ENCODE data around the gene PRKAG2.
"Not testable (repeated sequence)": the region's sequence is repeated elsewhere in the genome, so short reads cannot be mapped to it uniquely, and the experiment has no call there.

The PRKAG2 gene

GRCh38 chr7:151851145-151851751 is 25.7 kb downstream of the PRKAG2 start:
- no peak for DNase-seq (ENCODE audit: low read depth)

- no peak for DNase-seq (ENCODE audit: low read depth)
Observed at GRCh38 chr7:151850491-151851124, 26.3 kb downstream of the PRKAG2 start.

- DNase-seq (ENCODE audit: low read depth), result no peak
Observed at GRCh38 chr7:151849879-151850260, 27.0 kb downstream of the PRKAG2 start.

GRCh38 chr7:151849008-151849878 is 27.7 kb downstream of the PRKAG2 start:
- no peak for DNase-seq (ENCODE audit: low read depth)

GRCh38 chr7:151847681-151848081 is 29.2 kb downstream of the PRKAG2 start:
- DNase-seq (ENCODE audit: low read depth), result no peak

GRCh38 chr7:151847136-151847535 is 29.8 kb downstream of the PRKAG2 start:
- DNase-seq (ENCODE audit: low read depth), result no peak

- DNase-seq (ENCODE audit: low read depth), result no peak
Observed at GRCh38 chr7:151845412-151846205, 31.3 kb downstream of the PRKAG2 start.

GRCh38 chr7:151844825-151845200 is 32.1 kb downstream of the PRKAG2 start:
- no peak for DNase-seq (ENCODE audit: low read depth)

GRCh38 chr7:151844071-151844824 is 32.7 kb downstream of the PRKAG2 start:
- no peak for DNase-seq (ENCODE audit: low read depth)

- no peak for DNase-seq (ENCODE audit: low read depth)
Observed at GRCh38 chr7:151843181-151843580, 33.7 kb downstream of the PRKAG2 start.

GRCh38 chr7:151841395-151842051 is 35.4 kb downstream of the PRKAG2 start:
- not testable (repeated sequence) for DNase-seq (ENCODE audit: low read depth)

GRCh38 chr7:151840088-151840910 is 36.6 kb downstream of the PRKAG2 start:
- DNase-seq (ENCODE audit: low read depth), result no peak

- DNase-seq (ENCODE audit: low read depth), result no peak
Observed at GRCh38 chr7:151839451-151839921, 37.4 kb downstream of the PRKAG2 start.

- no peak for DNase-seq (ENCODE audit: low read depth)
Observed at GRCh38 chr7:151838861-151839381, 38.0 kb downstream of the PRKAG2 start.

- DNase-seq (ENCODE audit: low read depth), result no peak
Observed at GRCh38 chr7:151838072-151838471, 38.8 kb downstream of the PRKAG2 start.

GRCh38 chr7:151837285-151838042 is 39.5 kb downstream of the PRKAG2 start:
- DNase-seq (ENCODE audit: low read depth), result no peak

- no peak for DNase-seq (ENCODE audit: low read depth)
Observed at GRCh38 chr7:151836927-151837205, 40.0 kb downstream of the PRKAG2 start.

- DNase-seq (ENCODE audit: low read depth), result no peak
Observed at GRCh38 chr7:151836191-151836926, 40.6 kb downstream of the PRKAG2 start.

Data from T-helper 22 cell (primary cell).